Measurements from ENCODE around the gene XCR1. TPM values are rescaled to one million over a fixed set of nuclear protein-coding genes. Genes with fewer than 3 reads are reported as not detected.

The XCR1 gene, protein sequence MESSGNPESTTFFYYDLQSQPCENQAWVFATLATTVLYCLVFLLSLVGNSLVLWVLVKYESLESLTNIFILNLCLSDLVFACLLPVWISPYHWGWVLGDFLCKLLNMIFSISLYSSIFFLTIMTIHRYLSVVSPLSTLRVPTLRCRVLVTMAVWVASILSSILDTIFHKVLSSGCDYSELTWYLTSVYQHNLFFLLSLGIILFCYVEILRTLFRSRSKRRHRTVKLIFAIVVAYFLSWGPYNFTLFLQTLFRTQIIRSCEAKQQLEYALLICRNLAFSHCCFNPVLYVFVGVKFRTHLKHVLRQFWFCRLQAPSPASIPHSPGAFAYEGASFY
- total RNA-seq, result not detected

- ATAC-seq (replicated peaks in 1 of 2) (no peak), DNase-seq (no peak)
- Mint-ChIP-seq H3K27me3 (ENCODE audit: low read depth) (peaks cover 2% of the 10 kb centered on the region), H3K9me3 (peaks cover 5 to 11% of the 10 kb centered on the region in 2 donors), H3K4me3 (peak within 1 kb of the TSS in 1 of 2 donors; percentile 13), H3K36me3 (ENCODE audit: insufficient read depth in 2 of 2) (peaks cover 5 to 9% of the 10 kb centered on the region in 2 donors), H3K27ac (no peak within 1 kb of the TSS), H3K4me1 (ENCODE audit: low read depth) (no peaks in the 10 kb centered on the region)
These were observed at the start of gene XCR1 for GRCh38 chr3:46027021-46027705. TSS of gene XCR1 (minus strand) at chr3:46027483. CDS start at chr3:46021947, 5,536 bp downstream.

- ATAC-seq (replicated peaks in 1 of 2) (no peak), DNase-seq (no peak)
- peaks cover 10% of the 10 kb centered on the region for H3K4me1 Mint-ChIP-seq (ENCODE audit: low read depth)
- peaks cover 4 to 6% of the 10 kb centered on the region in 2 donors for H3K36me3 Mint-ChIP-seq (ENCODE audit: insufficient read depth in 2 of 2)
- peaks cover 57% of the 10 kb centered on the region for H3K27me3 Mint-ChIP-seq (ENCODE audit: low read depth)
- no peak overlapping the region for H3K4me3 Mint-ChIP-seq
- no peak overlapping the region for H3K27ac Mint-ChIP-seq
- H3K9me3 Mint-ChIP-seq, result peaks cover 2 to 4% of the 10 kb centered on the region in 2 donors
These were observed 49.3 kb upstream of the XCR1 start for GRCh38 chr3:46076606-46077005.

DNA sequence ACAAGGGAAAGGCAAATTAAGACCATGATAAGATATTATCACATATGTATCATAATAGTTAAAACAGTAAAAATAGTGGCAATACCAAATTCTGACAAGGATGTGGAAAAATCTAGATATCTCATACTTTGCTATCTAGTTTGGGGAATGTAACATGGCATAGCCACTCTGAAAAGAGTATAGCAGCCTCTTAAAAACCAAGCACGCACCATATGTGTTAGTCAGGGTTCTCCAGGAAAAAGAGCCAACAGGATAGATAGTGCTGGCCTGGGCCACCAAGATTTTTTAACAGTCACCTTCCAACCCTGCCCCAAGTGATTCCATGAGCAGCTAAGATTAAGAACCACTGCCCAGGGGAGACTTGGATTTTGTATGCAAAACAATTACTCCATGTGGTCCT, 48.5 kb upstream of the XCR1 start:
- Mint-ChIP-seq H3K4me1 (ENCODE audit: low read depth) (peaks cover 18% of the 10 kb centered on the region), H3K9me3 (peaks cover 4 to 8% of the 10 kb centered on the region in 2 donors), H3K27me3 (ENCODE audit: low read depth) (peaks cover 64% of the 10 kb centered on the region), H3K27ac (no peak overlapping the region), H3K36me3 (ENCODE audit: insufficient read depth in 2 of 2) (peaks cover 6 to 10% of the 10 kb centered on the region in 2 donors), H3K4me3 (no peak overlapping the region)
- ATAC-seq (replicated peaks in 1 of 2) (no peak), DNase-seq (no peak)

DNA sequence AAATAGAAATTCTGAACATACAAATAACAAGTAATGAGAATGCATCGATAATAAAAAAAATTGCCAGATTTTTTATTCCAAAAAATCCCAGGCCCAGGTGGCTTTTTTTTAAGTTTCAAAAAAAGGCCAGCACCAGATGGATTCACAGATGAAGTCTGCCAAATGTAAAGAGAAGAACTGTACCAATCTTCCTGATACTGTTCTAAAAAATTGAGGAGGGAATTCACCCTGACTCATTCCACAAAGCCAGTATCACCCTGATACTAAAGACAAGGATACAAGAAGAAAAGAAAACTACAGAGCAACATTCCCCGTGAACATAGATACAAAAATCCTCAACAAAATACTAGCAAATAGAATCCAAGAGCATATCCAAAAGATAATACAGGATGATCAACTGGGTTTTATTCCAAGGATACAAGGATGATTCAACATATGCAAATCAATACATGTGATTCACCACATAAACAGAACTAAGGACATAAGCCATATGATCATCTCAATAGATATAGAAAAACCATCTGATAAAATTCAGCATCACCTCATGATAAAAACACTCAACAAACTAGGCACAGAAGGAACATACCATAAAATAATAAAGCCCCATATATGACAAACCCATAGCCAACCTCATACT, 44.1 kb upstream of the XCR1 start:
- no peak for ATAC-seq (replicated peaks in 1 of 2)
- Mint-ChIP-seq H3K4me3 (peak overlapping the region in 1 of 2 donors; percentile 63), H3K9me3 (peaks cover 4 to 8% of the 10 kb centered on the region in 2 donors), H3K27me3 (ENCODE audit: low read depth) (peaks cover 82% of the 10 kb centered on the region), H3K4me1 (ENCODE audit: low read depth) (peaks cover 47% of the 10 kb centered on the region), H3K27ac (peak overlapping the region; percentile 61), H3K36me3 (ENCODE audit: insufficient read depth in 2 of 2) (peaks cover 6 to 11% of the 10 kb centered on the region in 2 donors)
- DNase-seq, result no peak

GRCh38 chr3:46070595-46071093, 43.4 kb upstream of the XCR1 start:
- Mint-ChIP-seq H3K36me3 (ENCODE audit: insufficient read depth in 2 of 2) (peaks cover 6 to 11% of the 10 kb centered on the region in 2 donors), H3K4me3 (peak overlapping the region in 1 of 2 donors; percentile 63), H3K27me3 (ENCODE audit: low read depth) (peaks cover 83% of the 10 kb centered on the region)

GRCh38 chr3:46068501-46068900, 41.2 kb upstream of the XCR1 start:
- ATAC-seq (replicated peaks in 1 of 2) (no peak), DNase-seq (no peak)
- Mint-ChIP-seq H3K27me3 (ENCODE audit: low read depth) (peaks cover 74% of the 10 kb centered on the region), H3K9me3 (peaks cover 4 to 8% of the 10 kb centered on the region in 2 donors), H3K4me3 (peak overlapping the region in 1 of 2 donors; percentile 21), H3K4me1 (ENCODE audit: low read depth) (peaks cover 67% of the 10 kb centered on the region), H3K36me3 (ENCODE audit: insufficient read depth in 2 of 2) (peaks cover 6 to 8% of the 10 kb centered on the region in 2 donors), H3K27ac (peak overlapping the region; percentile 10)

More at GRCh38 chr3:46070595-46071093, 43.4 kb upstream of the XCR1 start:
- Mint-ChIP-seq H3K4me1 (ENCODE audit: low read depth) (peaks cover 50% of the 10 kb centered on the region), H3K27ac (peak overlapping the region; percentile 61), H3K9me3 (peaks cover 4 to 8% of the 10 kb centered on the region in 2 donors)
- DNase-seq (no peak), ATAC-seq (replicated peaks in 1 of 2) (peak; percentile 37 to 51)

- no peak overlapping the region for H3K27ac Mint-ChIP-seq
- no peak for DNase-seq
- H3K27me3 Mint-ChIP-seq (ENCODE audit: low read depth), result peaks cover 74% of the 10 kb centered on the region
- H3K4me3 Mint-ChIP-seq, result no peak overlapping the region
- peaks cover 2 to 5% of the 10 kb centered on the region in 2 donors for H3K9me3 Mint-ChIP-seq
- peaks cover 78% of the 10 kb centered on the region for H3K4me1 Mint-ChIP-seq (ENCODE audit: low read depth)
- H3K36me3 Mint-ChIP-seq (ENCODE audit: insufficient read depth in 2 of 2), result peaks cover 0 to 8% of the 10 kb centered on the region in 2 donors
- no peak for ATAC-seq (replicated peaks in 1 of 2)
These were observed 40.1 kb upstream of the XCR1 start for GRCh38 chr3:46067401-46067800.

DNA sequence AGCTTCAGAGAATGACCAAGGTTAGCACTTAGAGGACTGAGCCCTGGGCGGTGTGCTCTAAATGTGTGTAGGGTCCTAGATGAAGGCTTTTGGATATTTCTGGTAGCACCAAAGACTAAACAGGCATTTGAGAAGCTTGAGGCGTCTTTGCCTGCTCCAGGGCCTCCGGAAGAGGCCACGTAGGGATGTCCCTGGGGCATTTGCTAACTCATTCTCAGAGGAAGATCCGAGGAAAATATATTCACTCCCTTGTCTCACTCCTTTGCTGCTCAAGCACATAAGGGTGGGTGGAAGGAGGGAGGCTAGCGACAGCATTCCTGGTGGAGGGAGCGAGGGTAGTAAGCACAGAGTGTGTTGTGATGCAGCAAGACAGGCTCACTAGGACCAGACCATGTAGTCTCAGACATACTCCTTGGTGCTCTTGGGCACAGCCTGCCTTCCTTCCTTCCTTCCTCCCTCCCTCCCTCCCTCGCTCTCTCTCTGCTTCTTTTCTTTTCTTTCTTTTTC, 38.5 kb upstream of the XCR1 start:
- H3K9me3 Mint-ChIP-seq, result no peaks in the 10 kb centered on the region
- H3K4me3 Mint-ChIP-seq, result peak overlapping the region in 1 of 2 donors; percentile 8
- no peak overlapping the region for H3K27ac Mint-ChIP-seq
- H3K4me1 Mint-ChIP-seq (ENCODE audit: low read depth), result peaks cover 70% of the 10 kb centered on the region
- H3K27me3 Mint-ChIP-seq (ENCODE audit: low read depth), result peaks cover 75% of the 10 kb centered on the region
- DNase-seq (no peak), ATAC-seq (replicated peaks in 1 of 2) (no peak)
- H3K36me3 Mint-ChIP-seq (ENCODE audit: insufficient read depth in 2 of 2), result peaks cover 0 to under 1% of the 10 kb centered on the region in 2 donors

- ATAC-seq (replicated peaks in 1 of 2), result peak; percentile 94 to 95
- Mint-ChIP-seq H3K27ac (no peak overlapping the region), H3K36me3 (ENCODE audit: insufficient read depth in 2 of 2) (no peaks in the 10 kb centered on the region), H3K4me1 (ENCODE audit: low read depth) (peaks cover 65% of the 10 kb centered on the region), H3K4me3 (peak overlapping the region; percentile 8 to 20), H3K9me3 (no peaks in the 10 kb centered on the region), H3K27me3 (ENCODE audit: low read depth) (peaks cover 79% of the 10 kb centered on the region)
- DNase-seq, result peak; percentile 67 to 73
These were observed 38.0 kb upstream of the XCR1 start for GRCh38 chr3:46065294-46065705.

- no peak overlapping the region for H3K4me3 Mint-ChIP-seq
- H3K36me3 Mint-ChIP-seq (ENCODE audit: insufficient read depth in 2 of 2), result no peaks in the 10 kb centered on the region
- H3K27ac Mint-ChIP-seq, result no peak overlapping the region
- peaks cover 78% of the 10 kb centered on the region for H3K27me3 Mint-ChIP-seq (ENCODE audit: low read depth)
- no peaks in the 10 kb centered on the region for H3K9me3 Mint-ChIP-seq
- DNase-seq, result no peak
- no peak for ATAC-seq (replicated peaks in 1 of 2)
- H3K4me1 Mint-ChIP-seq (ENCODE audit: low read depth), result peaks cover 42% of the 10 kb centered on the region
These were observed 35.4 kb upstream of the XCR1 start for GRCh38 chr3:46062679-46063078.

DNA sequence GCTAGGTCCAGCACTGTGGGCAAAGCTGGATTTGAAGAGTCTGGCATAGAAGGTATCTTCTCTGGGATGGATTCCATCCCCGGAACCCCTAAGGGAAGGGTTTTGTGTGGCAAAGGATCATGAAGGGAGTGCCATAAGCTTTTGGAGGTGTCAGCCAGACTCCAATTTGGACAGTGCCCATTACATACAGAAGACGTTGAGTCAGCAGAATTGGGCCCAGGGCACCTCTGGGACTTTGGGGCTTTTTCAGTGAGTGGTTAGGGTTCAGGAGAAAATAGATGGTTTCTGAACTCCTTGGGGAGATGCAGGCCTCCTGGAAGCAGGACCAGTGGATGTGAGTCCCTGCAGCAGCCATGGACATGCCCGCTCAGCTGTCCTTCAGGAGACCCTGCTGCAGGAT, 34.6 kb upstream of the XCR1 start:
- Mint-ChIP-seq H3K4me1 (ENCODE audit: low read depth) (peaks cover 35% of the 10 kb centered on the region), H3K9me3 (no peaks in the 10 kb centered on the region), H3K27me3 (ENCODE audit: low read depth) (peaks cover 78% of the 10 kb centered on the region), H3K36me3 (ENCODE audit: insufficient read depth in 2 of 2) (no peaks in the 10 kb centered on the region), H3K27ac (no peak overlapping the region), H3K4me3 (no peak overlapping the region)
- DNase-seq (no peak), ATAC-seq (replicated peaks in 1 of 2) (no peak)

- Mint-ChIP-seq H3K4me1 (ENCODE audit: low read depth) (peaks cover 32% of the 10 kb centered on the region), H3K27ac (no peak overlapping the region), H3K9me3 (no peaks in the 10 kb centered on the region), H3K36me3 (ENCODE audit: insufficient read depth in 2 of 2) (no peaks in the 10 kb centered on the region), H3K27me3 (ENCODE audit: low read depth) (peaks cover 72% of the 10 kb centered on the region), H3K4me3 (no peak overlapping the region)
- ATAC-seq (replicated peaks in 1 of 2) (no peak), DNase-seq (no peak)
These were observed 33.9 kb upstream of the XCR1 start for GRCh38 chr3:46061108-46061720.

Measured in activated T-cell treated with anti-CD3 and anti-CD28 coated beads, Interleukin-2, amount 50 U/mL, for 72 hours (primary cell).